SJCRH30 (cell line): ENCODE results near the gene DUOX2. TPM values are rescaled to one million over a fixed set of nuclear protein-coding genes. Genes with fewer than 3 reads are reported as not detected.

ENCODE experiments used
- DNase-seq, 2 experiments: peaks; one replicate each; pipeline ENCODE4 v3.0.0-alpha.2; 2015 to 2020
- H3K27ac ChIP-seq: fragments of 250-450 bp; sonication (Bioruptor Pico); 2 replicates; pipeline ENCODE4 v1.5.1; 2020; ENCODE audit warnings: mild to moderate bottlenecking, moderate library complexity
- H3K27me3 ChIP-seq: fragments of 250-450 bp; sonication (Bioruptor Pico); 2 replicates; pipeline ENCODE4 v1.5.1; 2020; ENCODE audit warnings: mild to moderate bottlenecking, moderate library complexity
- H3K36me3 ChIP-seq: fragments of 250-450 bp; sonication (Bioruptor Pico); 2 replicates; pipeline ENCODE4 v1.5.1; 2020; ENCODE audit warnings: mild to moderate bottlenecking, moderate library complexity
- H3K4me1 ChIP-seq: fragments of 250-450 bp; sonication (Bioruptor Pico); 2 replicates; pipeline ENCODE4 v1.5.1; 2020; ENCODE audit warnings: mild to moderate bottlenecking, moderate library complexity
- H3K4me3 ChIP-seq: fragments of 250-450 bp; sonication (Bioruptor Pico); 2 replicates; pipeline ENCODE4 v1.5.1; 2020; ENCODE audit warnings: mild to moderate bottlenecking, moderate library complexity
- H3K9me3 ChIP-seq: fragments of 250-450 bp; sonication (Bioruptor Pico); replicated peaks from 2 replicates; pipeline ENCODE4 v1.5.1; 2020; ENCODE audit warnings: mild to moderate bottlenecking, moderate library complexity
- total RNA-seq: library from RNA; depleted of rRNA; stranded (reverse); fragments of >200 nt; shearing (Covaris generic); gene quantifications from 2 replicates; pipeline ENCODE4 v1.2.3, GENCODE V29; 2014

DUOX2 gene
- total RNA-seq, 1 experiment from 2014 or later = not detected

GRCh38 chr15:45117308-45118130, 3.5 kb upstream of the DUOX2 start:
- no peaks in the 10 kb centered on the region; the same call in 1 of the 2 replicates for H3K27me3 ChIP-seq

GRCh38 chr15:45116482-45117307, 2.7 kb upstream of the DUOX2 start:
- H3K4me1 ChIP-seq = no peaks in the 10 kb centered on the region
- H3K27me3 ChIP-seq = no peaks in the 10 kb centered on the region; the same call in 1 of the 2 replicates
- H3K9me3 ChIP-seq = no peaks in the 10 kb centered on the region
- no peak overlapping the region for H3K27ac ChIP-seq
- no peak overlapping the region for H3K4me3 ChIP-seq
- no peak for DNase-seq
- no peaks in the 10 kb centered on the region for H3K36me3 ChIP-seq

More at GRCh38 chr15:45117308-45118130, 3.5 kb upstream of the DUOX2 start:
- H3K9me3 ChIP-seq = no peaks in the 10 kb centered on the region
- H3K36me3 ChIP-seq = no peaks in the 10 kb centered on the region
- H3K4me1 ChIP-seq = no peaks in the 10 kb centered on the region
- H3K4me3 ChIP-seq = peak overlapping the region; percentile 27
- DNase-seq = peak in 1 of 2 experiments; percentile 15
- no peak overlapping the region for H3K27ac ChIP-seq

DNA sequence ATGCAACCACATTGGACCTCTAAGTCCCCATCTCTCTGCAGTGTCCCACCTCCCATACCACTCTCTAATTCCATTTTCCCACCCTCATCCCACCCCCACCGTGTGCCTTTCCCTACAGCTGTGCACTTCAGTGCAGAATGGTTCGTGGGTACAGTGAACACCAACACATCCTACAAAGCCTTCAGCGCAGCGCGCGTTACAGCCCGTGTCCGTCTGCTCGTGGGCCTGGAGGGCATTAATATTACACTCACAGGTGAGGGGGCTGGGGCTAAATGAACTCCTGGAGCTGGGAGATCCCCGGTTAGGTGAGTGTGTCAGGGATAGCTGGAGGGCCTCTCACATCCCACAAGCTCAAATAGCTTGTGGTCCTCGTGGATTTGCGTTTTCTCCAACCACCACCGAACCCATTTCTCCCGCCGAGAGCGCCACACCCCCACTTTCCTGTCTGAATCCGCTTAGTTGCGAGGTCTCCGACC, 2.1 kb upstream of the DUOX2 start:
- no peaks in the 10 kb centered on the region; the same call in 1 of the 2 replicates for H3K27me3 ChIP-seq
- no peaks in the 10 kb centered on the region for H3K9me3 ChIP-seq
- H3K4me1 ChIP-seq = no peaks in the 10 kb centered on the region
- no peak overlapping the region for H3K27ac ChIP-seq
- no peak for DNase-seq
- H3K4me3 ChIP-seq = no peak overlapping the region
- no peaks in the 10 kb centered on the region for H3K36me3 ChIP-seq

DNA sequence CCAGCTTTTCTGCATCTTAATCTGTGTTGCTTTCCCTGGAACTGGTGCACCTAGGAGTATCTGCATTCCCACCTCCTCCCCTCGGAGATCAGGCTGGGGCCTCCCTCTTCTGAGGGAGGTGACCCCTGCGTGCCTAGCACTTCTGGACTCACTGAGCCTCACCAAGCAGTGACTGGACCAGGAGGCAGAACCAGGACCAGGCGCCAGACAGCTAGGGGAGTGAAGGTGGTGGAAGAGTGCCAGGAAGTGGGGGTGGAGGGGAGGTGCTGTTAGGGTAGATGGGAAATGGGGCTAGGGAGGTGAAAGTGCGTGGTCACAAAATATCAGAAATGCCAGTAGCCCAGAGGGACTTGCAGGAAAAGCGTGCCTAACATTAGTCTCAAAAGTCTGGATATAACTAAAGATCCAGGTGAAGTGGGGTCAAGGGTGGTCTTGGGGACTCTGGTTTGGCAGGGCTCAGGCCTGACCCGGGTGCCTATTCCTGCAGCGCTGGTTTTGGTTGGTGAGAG, 1.4 kb upstream of the DUOX2 start:
- H3K9me3 ChIP-seq = no peaks in the 10 kb centered on the region
- H3K27me3 ChIP-seq = no peaks in the 10 kb centered on the region; the same call in 1 of the 2 replicates
- no peaks in the 10 kb centered on the region for H3K36me3 ChIP-seq
- H3K27ac ChIP-seq = no peak overlapping the region
- H3K4me3 ChIP-seq = no peak overlapping the region
- no peaks in the 10 kb centered on the region for H3K4me1 ChIP-seq
- no peak for DNase-seq

- no peaks in the 10 kb centered on the region for H3K4me1 ChIP-seq
- no peaks in the 10 kb centered on the region; the same call in 1 of the 2 replicates for H3K27me3 ChIP-seq
- no peak overlapping the region for H3K4me3 ChIP-seq
- no peak for DNase-seq
- no peak overlapping the region for H3K27ac ChIP-seq
- H3K9me3 ChIP-seq = no peaks in the 10 kb centered on the region
- no peaks in the 10 kb centered on the region for H3K36me3 ChIP-seq
Measured at GRCh38 chr15:45114751-45115085, 746 bp upstream of the DUOX2 start.

- no peaks in the 10 kb centered on the region for H3K9me3 ChIP-seq
- no peaks in the 10 kb centered on the region for H3K4me1 ChIP-seq
- H3K4me3 ChIP-seq = no peak overlapping the region
- no peaks in the 10 kb centered on the region for H3K36me3 ChIP-seq
- no peak overlapping the region for H3K27ac ChIP-seq
- DNase-seq = no peak
- no peaks in the 10 kb centered on the region for H3K27me3 ChIP-seq
Measured at GRCh38 chr15:45113380-45113990, 487 bp downstream of the DUOX2 start.

DNA sequence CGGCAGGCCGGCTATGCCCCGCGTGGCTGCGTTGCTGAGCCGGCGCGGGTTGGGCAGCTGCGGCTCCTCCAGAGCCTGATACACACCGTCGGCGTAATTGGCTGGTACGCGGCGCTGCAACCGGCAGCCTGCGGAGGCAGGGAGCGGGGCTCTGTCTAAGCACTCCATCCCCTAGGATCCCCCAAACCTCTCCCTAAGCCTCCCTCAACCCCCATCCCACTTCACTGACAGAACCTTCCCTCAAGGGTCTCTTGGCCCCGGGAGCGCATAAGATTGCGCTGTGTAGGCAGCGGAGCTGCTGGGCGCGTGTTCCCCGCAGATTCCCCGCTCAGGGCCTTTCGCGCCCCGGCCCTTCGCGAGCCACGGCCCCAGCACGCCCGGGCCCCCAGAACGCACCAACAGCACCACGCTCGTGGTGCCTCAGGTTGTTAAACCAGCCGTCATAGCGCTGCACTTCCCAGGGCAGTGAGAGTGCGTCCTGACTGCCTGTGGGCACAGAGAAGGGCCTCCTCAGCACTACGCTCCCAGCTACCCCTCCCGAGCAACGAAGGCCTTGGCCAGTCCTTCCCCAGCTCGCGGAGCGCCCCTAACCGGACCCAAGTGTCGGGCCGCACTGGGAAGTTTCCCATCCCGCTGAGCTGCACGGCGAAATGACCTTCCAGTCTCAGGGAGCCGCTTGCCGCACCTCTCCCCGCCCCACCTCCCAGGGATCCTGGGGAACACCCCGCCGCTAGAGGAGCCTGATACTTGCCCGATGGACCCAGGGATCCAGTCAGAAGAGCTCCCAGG, 1.2 kb downstream of the DUOX2 start:
- no peak for DNase-seq
- no peak overlapping the region for H3K4me3 ChIP-seq
- no peaks in the 10 kb centered on the region for H3K36me3 ChIP-seq
- no peaks in the 10 kb centered on the region for H3K9me3 ChIP-seq
- H3K27ac ChIP-seq = no peak overlapping the region
- H3K27me3 ChIP-seq = no peaks in the 10 kb centered on the region
- no peaks in the 10 kb centered on the region for H3K4me1 ChIP-seq

DNA sequence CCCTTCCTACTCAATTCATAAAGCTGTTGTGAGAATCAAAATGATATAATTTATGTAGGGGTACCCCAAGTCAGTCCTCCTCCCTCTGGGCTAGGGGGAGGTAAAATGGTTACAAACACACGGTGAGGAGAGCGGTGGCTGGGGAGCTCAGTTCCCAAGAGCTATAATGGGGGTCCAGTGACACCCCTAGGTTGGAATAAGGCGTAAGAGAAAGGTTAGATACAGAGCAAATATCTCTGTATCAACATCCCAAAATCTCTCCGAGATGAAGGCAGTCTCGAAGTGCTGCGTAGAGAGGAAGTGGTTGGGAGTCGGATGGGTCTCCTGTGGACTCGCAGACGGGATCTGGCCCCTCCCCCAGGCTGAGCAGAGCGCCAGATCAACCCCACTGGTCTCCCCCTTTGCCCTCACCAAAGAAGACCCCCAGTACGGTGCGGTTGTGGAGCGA, 1.8 kb downstream of the DUOX2 start:
- no peaks in the 10 kb centered on the region for H3K36me3 ChIP-seq
- DNase-seq = no peak
- no peak overlapping the region for H3K27ac ChIP-seq
- H3K4me1 ChIP-seq = no peaks in the 10 kb centered on the region
- H3K4me3 ChIP-seq = no peak overlapping the region
- no peaks in the 10 kb centered on the region for H3K27me3 ChIP-seq
- no peaks in the 10 kb centered on the region for H3K9me3 ChIP-seq

DNA sequence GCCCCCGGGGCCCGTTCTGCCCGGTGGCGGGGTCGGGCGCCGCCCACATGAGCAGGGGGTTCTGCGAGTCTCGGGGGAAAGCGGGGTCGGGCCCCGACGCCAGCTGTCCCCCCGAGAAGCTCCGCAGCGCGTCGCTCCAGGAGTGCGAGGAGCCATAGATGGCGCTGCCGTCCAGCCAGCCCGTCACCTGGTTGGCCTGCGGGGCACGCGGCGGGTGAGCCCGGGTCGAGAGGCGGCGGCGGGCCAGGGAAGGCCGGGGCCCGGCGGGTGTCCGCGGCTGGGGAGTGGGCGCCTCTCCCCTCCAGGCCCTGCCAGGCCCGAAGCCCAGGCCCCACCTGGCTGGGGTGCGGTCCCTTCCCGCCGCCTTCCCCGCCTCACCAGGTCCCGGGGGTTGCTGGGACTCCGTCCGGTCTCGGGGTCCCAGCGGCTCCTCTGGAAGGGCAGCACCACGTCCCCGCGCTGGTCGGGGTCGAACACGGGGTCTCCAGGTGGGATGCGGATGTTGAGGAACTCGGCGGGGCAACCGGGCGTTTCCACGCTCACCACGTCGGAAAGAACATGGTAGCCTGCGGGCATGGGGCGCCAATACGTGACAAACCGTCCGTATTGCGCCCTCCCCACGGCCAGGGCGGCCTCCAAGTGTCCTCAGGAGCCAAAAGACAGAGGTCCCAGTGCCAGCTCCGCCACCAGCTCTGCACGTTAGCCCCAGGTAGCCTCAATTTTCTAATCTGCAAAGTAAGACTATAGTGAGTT, 2.4 kb downstream of the DUOX2 start:
- Histone ChIP-seq H3K4me3 (no peak overlapping the region), H3K9me3 (no peaks in the 10 kb centered on the region), H3K4me1 (no peaks in the 10 kb centered on the region), H3K27ac (no peak overlapping the region), H3K36me3 (no peaks in the 10 kb centered on the region), H3K27me3 (no peaks in the 10 kb centered on the region)
- no peak for DNase-seq

DNA sequence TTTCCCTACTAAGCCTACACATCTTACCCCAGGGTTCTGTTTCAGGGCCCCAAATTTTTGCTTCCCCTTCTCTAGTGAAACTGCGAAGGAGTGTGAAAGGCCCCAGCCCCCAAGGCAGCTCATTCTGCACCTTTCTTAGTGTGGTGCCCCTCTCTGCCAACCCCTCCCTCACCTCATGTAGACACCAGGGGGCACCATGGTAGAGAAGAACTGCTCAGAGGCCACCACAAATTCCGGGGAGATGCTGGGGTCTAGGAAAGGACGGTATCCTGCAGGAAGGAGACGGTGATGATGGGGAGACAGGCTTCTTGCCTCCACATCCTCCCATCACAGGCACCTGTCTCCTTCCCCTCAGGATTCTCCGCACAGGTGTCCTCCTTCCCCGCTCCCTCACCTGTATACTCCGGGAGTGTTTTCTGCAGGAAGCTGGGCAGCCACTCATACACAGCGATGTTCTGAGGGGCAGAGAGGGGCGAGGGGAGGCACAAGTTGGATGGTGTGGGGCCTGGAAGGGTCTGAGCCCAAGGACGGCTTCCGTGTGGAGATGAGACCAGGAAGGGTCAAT, 3.6 kb downstream of the DUOX2 start:
- DNase-seq = no peak
- Histone ChIP-seq H3K4me1 (no peaks in the 10 kb centered on the region), H3K36me3 (no peaks in the 10 kb centered on the region), H3K4me3 (no peak overlapping the region), H3K27ac (no peak overlapping the region), H3K9me3 (no peaks in the 10 kb centered on the region), H3K27me3 (no peaks in the 10 kb centered on the region)

DNA sequence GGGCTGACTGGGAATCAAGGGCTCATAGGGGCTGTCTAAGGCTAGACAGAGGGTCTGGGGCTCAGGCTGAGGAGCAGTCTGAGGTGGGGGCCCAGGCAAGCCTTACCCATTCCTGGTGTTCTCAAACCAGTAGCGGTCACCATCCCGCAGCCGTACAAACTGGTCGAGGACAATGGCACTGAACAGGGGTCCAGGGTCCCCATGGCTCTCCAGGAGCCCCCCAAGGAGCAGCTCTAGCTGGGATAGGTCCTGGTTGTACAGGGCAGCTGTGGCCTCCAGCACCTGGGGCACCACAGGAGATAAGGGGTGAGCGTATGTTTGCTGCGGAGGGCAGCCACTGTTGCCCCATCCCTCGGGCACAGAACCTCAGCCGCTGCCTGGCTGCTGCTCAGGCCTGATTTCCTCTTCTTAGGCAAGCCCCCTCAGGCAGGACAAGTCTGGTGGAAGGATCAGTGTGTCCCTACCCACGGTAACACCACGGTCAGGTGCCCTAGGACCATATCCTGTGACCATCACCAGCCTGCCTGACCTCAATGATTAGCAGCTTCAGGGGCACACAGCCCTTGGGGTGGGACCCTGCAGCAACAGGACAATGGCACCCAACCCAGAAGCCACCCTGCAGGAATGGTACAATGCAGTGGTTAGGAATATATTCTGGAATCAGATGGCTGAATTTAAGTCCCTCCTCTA, 5.9 kb downstream of the DUOX2 start:
- Histone ChIP-seq H3K4me3 (no peak overlapping the region), H3K36me3 (no peaks in the 10 kb centered on the region), H3K27ac (no peak overlapping the region), H3K9me3 (no peaks in the 10 kb centered on the region), H3K27me3 (peaks cover 15% of the 10 kb centered on the region), H3K4me1 (no peaks in the 10 kb centered on the region)
- DNase-seq = no peak

DNA sequence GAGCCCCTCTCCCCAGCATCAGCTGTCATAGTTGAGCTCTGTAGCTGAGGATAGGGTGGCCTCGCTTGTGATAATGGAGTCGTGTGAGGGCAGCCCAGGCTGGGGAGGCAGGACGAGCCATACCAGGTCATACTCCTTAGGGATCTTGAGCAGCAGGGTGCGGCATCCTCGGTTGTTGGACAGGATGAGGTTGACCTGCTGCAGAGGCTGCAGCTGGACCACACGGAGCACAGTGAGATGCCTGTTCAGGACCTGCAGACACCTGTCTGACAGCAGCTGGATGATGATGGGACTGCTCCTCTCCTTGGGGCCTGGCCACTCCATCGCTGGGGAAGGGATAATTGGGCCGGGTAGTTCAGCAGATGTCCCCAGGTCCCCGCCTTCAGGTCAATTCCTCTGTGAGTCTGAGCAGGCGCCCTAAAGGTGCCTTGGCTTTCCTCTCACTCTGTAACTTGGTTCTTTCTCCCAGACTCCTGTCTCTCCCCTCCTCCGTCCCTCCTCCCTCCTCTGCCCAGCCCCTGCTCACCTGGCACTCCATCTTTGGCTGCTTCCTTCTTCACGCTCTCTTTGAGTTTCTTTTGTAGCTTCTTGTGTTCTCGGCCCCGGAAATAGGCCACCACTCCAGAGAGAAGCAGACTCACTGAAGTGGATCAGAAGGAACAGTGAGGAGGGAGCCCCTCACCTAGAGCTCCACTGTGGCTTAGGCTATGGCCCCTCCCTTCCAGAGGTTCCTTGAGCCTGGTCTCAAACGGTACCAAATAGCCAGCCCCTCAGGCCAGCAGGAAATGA, 7.8 kb downstream of the DUOX2 start:
- no peaks in the 10 kb centered on the region for H3K36me3 ChIP-seq
- no peak overlapping the region for H3K4me3 ChIP-seq
- H3K27me3 ChIP-seq = peaks cover 15% of the 10 kb centered on the region
- H3K27ac ChIP-seq = no peak overlapping the region
- no peaks in the 10 kb centered on the region for H3K4me1 ChIP-seq
- no peak for DNase-seq
- no peaks in the 10 kb centered on the region for H3K9me3 ChIP-seq
